A673 (cell line): Measurements from ENCODE around the gene TMEM239.

ENCODE experiments used
- EZH2 ChIP-seq: fragments of 200-600 bp; sonication (generic); IDR thresholded peaks from 2 replicates; pipeline ENCODE4 v1.6.1; 2017; ENCODE audit warnings: borderline replicate concordance, low read depth, mild to moderate bottlenecking, mixed read lengths, antibody characterized with exemption, low read length; ENCODE audit not compliant: poor library complexity, severe bottlenecking
- TF ChIP-seq, protein P1 (sequence below): fragments of 300-800, 200-600 bp; sonication (generic); conservative IDR thresholded peaks from 2 replicates; pipeline ENCODE4 v1.5.1; 2017; ENCODE audit warnings: low read depth, mild to moderate bottlenecking, antibody characterized with exemption, low read length, moderate library complexity, mixed read lengths

DNA sequence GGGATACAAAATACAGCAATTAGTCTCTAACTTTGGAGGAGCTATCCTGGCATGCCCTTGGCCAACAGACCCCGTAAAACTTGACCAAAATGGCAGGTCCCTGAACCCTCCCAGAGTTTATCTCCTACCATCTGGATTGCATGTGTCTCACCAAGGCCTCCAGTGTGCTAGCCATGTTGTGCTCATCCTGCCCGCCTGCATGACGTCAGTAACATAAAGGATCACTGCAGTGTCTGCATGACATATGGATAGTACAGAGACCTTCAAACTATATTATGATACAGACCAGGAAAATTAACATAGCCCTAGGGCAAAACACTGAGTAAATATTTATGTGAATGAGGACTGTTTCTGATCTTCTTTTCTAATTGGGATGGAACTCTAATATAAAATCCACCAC lies 41.0 kb upstream of the TMEM239 start:
- TF ChIP-seq, protein P1, sequence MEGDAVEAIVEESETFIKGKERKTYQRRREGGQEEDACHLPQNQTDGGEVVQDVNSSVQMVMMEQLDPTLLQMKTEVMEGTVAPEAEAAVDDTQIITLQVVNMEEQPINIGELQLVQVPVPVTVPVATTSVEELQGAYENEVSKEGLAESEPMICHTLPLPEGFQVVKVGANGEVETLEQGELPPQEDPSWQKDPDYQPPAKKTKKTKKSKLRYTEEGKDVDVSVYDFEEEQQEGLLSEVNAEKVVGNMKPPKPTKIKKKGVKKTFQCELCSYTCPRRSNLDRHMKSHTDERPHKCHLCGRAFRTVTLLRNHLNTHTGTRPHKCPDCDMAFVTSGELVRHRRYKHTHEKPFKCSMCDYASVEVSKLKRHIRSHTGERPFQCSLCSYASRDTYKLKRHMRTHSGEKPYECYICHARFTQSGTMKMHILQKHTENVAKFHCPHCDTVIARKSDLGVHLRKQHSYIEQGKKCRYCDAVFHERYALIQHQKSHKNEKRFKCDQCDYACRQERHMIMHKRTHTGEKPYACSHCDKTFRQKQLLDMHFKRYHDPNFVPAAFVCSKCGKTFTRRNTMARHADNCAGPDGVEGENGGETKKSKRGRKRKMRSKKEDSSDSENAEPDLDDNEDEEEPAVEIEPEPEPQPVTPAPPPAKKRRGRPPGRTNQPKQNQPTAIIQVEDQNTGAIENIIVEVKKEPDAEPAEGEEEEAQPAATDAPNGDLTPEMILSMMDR = no peak
- TF ChIP-seq EZH2 = no peak
